ENCODE data around the gene MARCHF10. TPM values are rescaled to one million over a fixed set of nuclear protein-coding genes. Genes with fewer than 3 reads are reported as not detected.

The MARCHF10 gene
- total RNA-seq, 4 donors from 2014 or later, result 0.33 to 0.52 (median 0.42) TPM; not detected in 1

- no peak for TF ChIP-seq EP300 (IDR thresholded peaks at IDR 0.05)
- no peak for TF ChIP-seq POLR2AphosphoS5 (IDR thresholded peaks at IDR 0.05)
- no peak for TF ChIP-seq POLR2A (IDR thresholded peaks at IDR 0.05; ENCODE audit: low read depth)
- TF ChIP-seq, protein P1, sequence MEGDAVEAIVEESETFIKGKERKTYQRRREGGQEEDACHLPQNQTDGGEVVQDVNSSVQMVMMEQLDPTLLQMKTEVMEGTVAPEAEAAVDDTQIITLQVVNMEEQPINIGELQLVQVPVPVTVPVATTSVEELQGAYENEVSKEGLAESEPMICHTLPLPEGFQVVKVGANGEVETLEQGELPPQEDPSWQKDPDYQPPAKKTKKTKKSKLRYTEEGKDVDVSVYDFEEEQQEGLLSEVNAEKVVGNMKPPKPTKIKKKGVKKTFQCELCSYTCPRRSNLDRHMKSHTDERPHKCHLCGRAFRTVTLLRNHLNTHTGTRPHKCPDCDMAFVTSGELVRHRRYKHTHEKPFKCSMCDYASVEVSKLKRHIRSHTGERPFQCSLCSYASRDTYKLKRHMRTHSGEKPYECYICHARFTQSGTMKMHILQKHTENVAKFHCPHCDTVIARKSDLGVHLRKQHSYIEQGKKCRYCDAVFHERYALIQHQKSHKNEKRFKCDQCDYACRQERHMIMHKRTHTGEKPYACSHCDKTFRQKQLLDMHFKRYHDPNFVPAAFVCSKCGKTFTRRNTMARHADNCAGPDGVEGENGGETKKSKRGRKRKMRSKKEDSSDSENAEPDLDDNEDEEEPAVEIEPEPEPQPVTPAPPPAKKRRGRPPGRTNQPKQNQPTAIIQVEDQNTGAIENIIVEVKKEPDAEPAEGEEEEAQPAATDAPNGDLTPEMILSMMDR (IDR thresholded peaks at IDR 0.05), result no peak
- H3K27ac ChIP-seq (replicated peaks in 1 of 4), result no peak overlapping the region
- H3K9me3 ChIP-seq, result no peaks in the 10 kb centered on the region
- peak; percentile 50 for DNase-seq (ENCODE audit: extremely low spot score)
- no peak overlapping the region for H3K4me3 ChIP-seq
- H3K36me3 ChIP-seq, result no peaks in the 10 kb centered on the region
- H3K27me3 ChIP-seq, result no peaks in the 10 kb centered on the region
- intact Hi-C loops (cut with DNase I), result no loop called here
- WGBS, result 92% methylated on average over 3 of the region's 3 CpGs
- peaks cover under 1 to 7% (median 2%) of the 10 kb centered on the region in 4 donors for H3K4me1 ChIP-seq
Observed at GRCh38 chr17:62825182-62825581, 17.1 kb upstream of the MARCHF10 start.

- WGBS, result 81% methylated on average over 7 of the region's 7 CpGs
- no peak overlapping the region for H3K4me3 ChIP-seq
- intact Hi-C loops (cut with DNase I), result no loop called here
Observed at GRCh38 chr17:62824290-62825131, 16.4 kb upstream of the MARCHF10 start.

GRCh38 chr17:62823111-62823893 is 15.2 kb upstream of the MARCHF10 start:
- Histone ChIP-seq H3K36me3 (no peaks in the 10 kb centered on the region), H3K27ac (replicated peaks in 1 of 4) (no peak overlapping the region), H3K4me1 (peaks cover 10 to 20% (median 12%) of the 10 kb centered on the region in 4 donors), H3K4me3 (no peak overlapping the region), H3K9me3 (no peaks in the 10 kb centered on the region), H3K27me3 (no peaks in the 10 kb centered on the region)
- TF ChIP-seq POLR2AphosphoS5 (IDR thresholded peaks at IDR 0.05) (no peak), POLR2A (IDR thresholded peaks at IDR 0.05; ENCODE audit: low read depth) (no peak), EP300 (IDR thresholded peaks at IDR 0.05) (no peak)
- TF ChIP-seq, protein P1 (IDR thresholded peaks at IDR 0.05), result no peak
- peak; percentile 60 for DNase-seq (ENCODE audit: extremely low spot score)
- 92% methylated on average over 8 of the region's 8 CpGs for WGBS
- intact Hi-C loops (cut with DNase I), result no loop called here

More at GRCh38 chr17:62824290-62825131, 16.4 kb upstream of the MARCHF10 start:
- TF ChIP-seq POLR2A (IDR thresholded peaks at IDR 0.05; ENCODE audit: low read depth), result no peak
- TF ChIP-seq POLR2AphosphoS5 (IDR thresholded peaks at IDR 0.05), result no peak
- TF ChIP-seq, protein P1 (IDR thresholded peaks at IDR 0.05), result no peak
- TF ChIP-seq EP300 (IDR thresholded peaks at IDR 0.05), result no peak
- no peak overlapping the region for H3K27ac ChIP-seq (replicated peaks in 1 of 4)
- peak; percentile 45 for DNase-seq (ENCODE audit: extremely low spot score)
- peaks cover 8 to 14% (median 8%) of the 10 kb centered on the region in 4 donors for H3K4me1 ChIP-seq
- H3K9me3 ChIP-seq, result no peaks in the 10 kb centered on the region
- no peaks in the 10 kb centered on the region for H3K27me3 ChIP-seq
- no peaks in the 10 kb centered on the region for H3K36me3 ChIP-seq

DNA sequence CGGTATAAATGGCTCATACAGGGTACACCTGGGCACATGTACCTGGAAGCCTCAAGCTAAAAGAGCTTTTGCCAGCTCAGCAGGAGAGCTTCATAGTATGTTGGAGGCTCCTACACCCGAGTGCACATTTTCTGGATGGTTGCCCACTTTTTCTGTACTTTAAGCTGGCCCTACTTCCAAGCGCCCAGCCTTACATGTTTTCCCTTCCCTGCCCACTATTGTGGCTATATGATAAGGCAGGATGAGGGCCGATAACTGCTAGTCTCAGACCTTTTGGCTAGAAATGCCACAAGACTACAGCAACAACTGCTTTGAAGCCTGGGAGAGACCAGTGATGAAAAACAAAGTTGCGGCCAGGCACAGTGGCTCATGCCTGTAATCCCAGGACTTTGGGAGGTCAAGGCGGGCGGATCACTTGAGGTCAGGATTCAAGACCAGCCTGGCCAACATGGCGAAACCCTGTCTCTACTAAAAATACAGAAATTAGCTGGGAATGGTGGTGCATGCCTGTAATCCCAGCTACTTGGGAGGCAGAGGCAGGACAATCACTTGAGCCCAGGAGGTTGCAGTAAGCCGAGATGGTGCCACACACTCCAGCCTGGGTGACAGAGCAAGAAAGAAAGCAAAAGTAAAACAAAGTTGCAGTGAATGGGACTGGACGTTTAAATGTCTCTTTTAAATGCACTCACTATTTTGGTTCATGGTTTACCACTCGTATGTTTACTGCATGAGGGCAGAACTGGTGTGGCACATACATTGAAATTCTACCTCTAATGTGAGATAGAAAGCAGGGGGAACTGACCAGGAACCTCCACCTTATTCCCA is 14.2 kb upstream of the MARCHF10 start:
- no peaks in the 10 kb centered on the region for H3K27me3 ChIP-seq
- DNase-seq (ENCODE audit: extremely low spot score), result peak; percentile 47
- peaks cover 10 to 16% (median 12%) of the 10 kb centered on the region in 4 donors for H3K4me1 ChIP-seq
- H3K9me3 ChIP-seq, result no peaks in the 10 kb centered on the region
- no peak overlapping the region for H3K27ac ChIP-seq (replicated peaks in 1 of 4)
- intact Hi-C loops (cut with DNase I), result no loop called here
- WGBS, result 87% methylated on average over 11 of the region's 11 CpGs
- TF ChIP-seq POLR2A (IDR thresholded peaks at IDR 0.05; ENCODE audit: low read depth), result no peak
- TF ChIP-seq, protein P1 (IDR thresholded peaks at IDR 0.05), result no peak
- TF ChIP-seq POLR2AphosphoS5 (IDR thresholded peaks at IDR 0.05), result no peak
- TF ChIP-seq EP300 (IDR thresholded peaks at IDR 0.05), result no peak
- H3K36me3 ChIP-seq, result no peaks in the 10 kb centered on the region
- no peak overlapping the region for H3K4me3 ChIP-seq
